OCI-LY7 (cell line): ENCODE results near the gene IKZF1.

Experiments
- CTCF ChIP-seq: fragments of 200-600 bp; sonication (generic); conservative IDR thresholded peaks from 2 replicates; pipeline ENCODE4 v1.5.1; 2014; ENCODE audit warnings: mild to moderate bottlenecking, antibody characterized with exemption, low read length, moderate library complexity, mixed read lengths
- EZH2phosphoT487 ChIP-seq: fragments of 200-600 bp; sonication (generic); IDR thresholded peaks from 2 replicates; pipeline ENCODE4 v1.6.1; 2018; ENCODE audit warnings: low read depth, borderline replicate concordance, mild to moderate bottlenecking, mixed run types, antibody characterized with exemption, low read length, moderate library complexity, mixed read lengths

GRCh38 chr7:50342616-50343114, 38.1 kb downstream of the IKZF1 start:
- no peak for TF ChIP-seq CTCF
- TF ChIP-seq EZH2phosphoT487, result no peak
